ENCODE measurements around the gene ZGRF1.

Gene ZGRF1

DNA sequence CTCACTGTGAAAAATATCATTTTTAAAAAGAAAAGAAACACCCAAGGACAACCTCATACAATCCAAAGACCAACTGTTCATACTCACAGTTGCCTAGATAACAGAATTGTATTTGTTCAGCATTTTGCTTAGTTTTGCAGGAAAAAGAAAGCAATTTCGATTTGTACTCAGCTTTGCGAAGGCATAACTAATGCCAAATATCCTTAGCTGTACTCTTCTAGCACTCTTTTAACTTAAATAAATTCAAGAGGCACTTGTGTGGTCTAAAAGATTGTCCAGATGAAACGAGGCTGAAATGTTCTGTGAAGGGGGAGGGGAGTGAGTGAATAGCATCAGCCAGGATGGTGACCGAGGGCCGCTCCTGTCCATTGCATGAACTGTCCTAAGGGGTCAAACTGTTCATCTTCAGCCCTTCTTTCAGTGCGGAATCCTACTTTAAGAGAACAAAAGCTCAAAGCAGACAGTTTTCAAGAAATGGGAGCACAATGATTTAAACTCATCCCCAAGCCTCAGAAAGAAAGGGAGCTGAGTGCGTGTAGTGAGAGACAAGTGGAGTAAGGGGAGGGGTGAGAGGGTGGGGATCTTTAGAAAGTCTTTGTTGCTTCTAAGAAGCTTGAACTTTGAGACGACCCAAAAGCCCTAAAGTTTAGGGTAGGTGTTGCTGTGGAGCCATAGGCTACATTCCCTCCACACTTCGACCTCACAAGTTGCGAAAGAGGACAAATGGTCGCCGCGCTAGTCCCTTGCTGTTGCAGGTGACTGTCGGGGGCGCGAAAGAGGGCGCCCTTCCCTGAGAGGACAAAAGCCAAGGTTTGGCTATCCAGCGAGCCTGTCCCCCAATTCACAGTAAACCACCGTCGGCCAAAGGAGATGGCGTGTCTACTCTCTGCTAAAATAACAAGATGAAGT lies 116.8 kb downstream of the ZGRF1 start:
- DNase-seq (ENCODE audit: low read depth, low spot score) = no peak
- ChIA-PET POLR2A (no interaction called here), CTCF (interaction anchor here (1.1 kb wide), 1 partner anchor 198 kb away, joined by 3 read pairs; no protein-coding TSS in a partner anchor)
- TF ChIP-seq, protein P1, sequence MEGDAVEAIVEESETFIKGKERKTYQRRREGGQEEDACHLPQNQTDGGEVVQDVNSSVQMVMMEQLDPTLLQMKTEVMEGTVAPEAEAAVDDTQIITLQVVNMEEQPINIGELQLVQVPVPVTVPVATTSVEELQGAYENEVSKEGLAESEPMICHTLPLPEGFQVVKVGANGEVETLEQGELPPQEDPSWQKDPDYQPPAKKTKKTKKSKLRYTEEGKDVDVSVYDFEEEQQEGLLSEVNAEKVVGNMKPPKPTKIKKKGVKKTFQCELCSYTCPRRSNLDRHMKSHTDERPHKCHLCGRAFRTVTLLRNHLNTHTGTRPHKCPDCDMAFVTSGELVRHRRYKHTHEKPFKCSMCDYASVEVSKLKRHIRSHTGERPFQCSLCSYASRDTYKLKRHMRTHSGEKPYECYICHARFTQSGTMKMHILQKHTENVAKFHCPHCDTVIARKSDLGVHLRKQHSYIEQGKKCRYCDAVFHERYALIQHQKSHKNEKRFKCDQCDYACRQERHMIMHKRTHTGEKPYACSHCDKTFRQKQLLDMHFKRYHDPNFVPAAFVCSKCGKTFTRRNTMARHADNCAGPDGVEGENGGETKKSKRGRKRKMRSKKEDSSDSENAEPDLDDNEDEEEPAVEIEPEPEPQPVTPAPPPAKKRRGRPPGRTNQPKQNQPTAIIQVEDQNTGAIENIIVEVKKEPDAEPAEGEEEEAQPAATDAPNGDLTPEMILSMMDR (IDR thresholded peaks at IDR 0.05; ENCODE audit: insufficient read depth, low read length, missing control alignments) = no peak
- no peak overlapping the region for H3K4me3 ChIP-seq (ENCODE audit: low read depth, low read length)

DNA sequence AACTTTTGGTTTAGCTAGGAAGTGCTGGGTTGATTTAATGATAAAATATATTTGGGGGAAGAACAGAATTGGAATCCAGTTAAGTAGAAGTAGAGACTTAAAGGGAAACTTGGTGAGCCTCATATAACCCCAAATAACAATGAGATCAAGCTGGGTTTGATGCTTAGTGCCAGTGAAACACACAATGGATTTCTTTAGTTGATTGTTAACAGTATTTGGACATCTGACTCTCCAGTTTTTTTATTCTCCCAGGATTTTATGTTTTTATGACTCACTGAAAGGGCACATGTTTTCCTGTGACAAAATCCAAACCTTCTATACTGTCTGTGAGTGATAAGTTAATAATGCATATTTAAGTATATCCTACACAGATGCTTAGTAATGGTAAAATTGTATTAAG lies 118.0 kb downstream of the ZGRF1 start:
- POLR2A ChIA-PET = no interaction called here
- CTCF ChIA-PET = no interaction called here
- no peak overlapping the region for H3K4me3 ChIP-seq (ENCODE audit: low read depth, low read length)
- no peak for DNase-seq (ENCODE audit: low read depth, low spot score)
- TF ChIP-seq, protein P1 (IDR thresholded peaks at IDR 0.05; ENCODE audit: insufficient read depth, low read length, missing control alignments) = no peak

DNA sequence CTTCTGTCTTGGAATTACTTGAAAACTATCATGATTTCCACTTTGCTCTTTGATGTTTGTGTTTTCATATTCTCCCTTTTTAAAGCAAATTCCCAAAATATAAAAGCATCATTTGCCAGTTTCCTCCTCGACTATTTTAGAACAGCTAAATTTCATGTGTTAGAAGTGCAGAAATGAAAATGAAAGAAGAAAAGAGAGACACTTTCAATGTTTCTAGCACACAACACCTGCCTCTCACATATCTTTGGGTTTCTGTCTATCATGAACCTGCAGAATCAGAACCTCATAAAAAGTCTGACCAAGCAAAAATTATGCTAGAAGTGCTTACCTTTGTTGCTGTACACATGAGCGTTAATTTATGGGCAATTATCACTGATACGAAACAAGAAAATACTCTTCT lies 118.8 kb downstream of the ZGRF1 start:
- POLR2A ChIA-PET = no interaction called here
- TF ChIP-seq, protein P1 (IDR thresholded peaks at IDR 0.05; ENCODE audit: insufficient read depth, low read length, missing control alignments) = no peak
- no peak for DNase-seq (ENCODE audit: low read depth, low spot score)
- CTCF ChIA-PET = no interaction called here
- H3K4me3 ChIP-seq (ENCODE audit: low read depth, low read length) = no peak overlapping the region

DNA sequence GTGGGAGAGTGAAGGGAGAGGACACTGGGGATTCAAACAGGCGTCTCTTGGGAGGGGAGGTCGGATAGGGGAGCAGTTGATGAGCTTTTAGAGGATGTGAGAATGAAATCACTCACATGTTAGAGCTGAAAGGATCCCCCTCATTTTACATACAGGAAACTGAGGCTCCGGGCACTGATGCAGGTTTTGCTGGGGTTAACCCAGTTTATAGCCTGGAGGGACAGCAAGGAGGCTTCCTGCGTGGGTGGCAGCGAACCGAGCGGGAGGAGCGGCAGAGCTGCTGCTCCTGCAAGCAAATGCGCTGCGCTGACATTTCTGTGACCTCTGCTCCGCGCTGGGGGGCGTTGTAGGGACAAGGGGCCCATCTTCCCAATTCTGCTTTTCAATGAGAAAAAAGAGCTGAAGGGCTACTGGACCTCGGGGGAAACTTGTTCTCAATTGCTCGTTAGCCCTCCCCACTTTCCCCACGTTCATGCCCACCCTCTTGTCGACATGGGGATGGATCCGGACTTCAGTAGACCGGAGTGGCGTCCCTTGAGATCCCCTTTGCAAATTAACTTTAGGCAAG lies 119.6 kb downstream of the ZGRF1 start:
- POLR2A ChIA-PET = no interaction called here
- DNase-seq (ENCODE audit: low read depth, low spot score) = no peak
- CTCF ChIA-PET = no interaction called here

DNA sequence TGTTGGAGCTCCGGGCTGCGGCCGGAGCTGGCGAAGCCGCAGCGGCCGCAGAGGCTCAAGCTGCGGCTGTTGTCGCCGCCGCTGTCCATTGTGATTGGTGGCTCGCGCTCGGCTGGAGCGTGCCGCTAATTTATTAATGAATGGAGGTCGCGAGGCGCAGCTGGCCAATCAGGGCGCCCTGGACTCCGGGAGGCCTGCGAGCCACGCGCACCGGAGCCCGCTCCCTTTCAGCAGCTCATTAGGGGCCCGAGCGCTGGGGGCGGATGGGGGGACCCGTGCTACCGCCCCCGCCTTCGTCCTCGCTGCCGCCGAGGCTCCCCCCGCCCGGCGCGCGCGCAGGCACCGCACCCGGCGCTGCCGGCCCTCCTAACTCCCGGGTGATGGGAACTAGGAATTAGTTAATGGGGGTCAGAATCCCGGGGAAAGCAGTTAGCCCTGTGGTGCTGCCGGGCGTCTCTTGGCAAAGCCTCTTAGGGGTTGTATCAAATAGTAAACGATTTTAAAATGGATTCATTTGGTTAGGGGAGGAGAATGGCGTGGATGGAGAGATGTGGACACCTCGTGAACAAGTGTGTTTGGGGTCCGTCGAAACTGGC lies 120.1 kb downstream of the ZGRF1 start:
- DNase-seq (ENCODE audit: low read depth, low spot score) = no peak
- TF ChIP-seq, protein P1 (IDR thresholded peaks at IDR 0.05; ENCODE audit: insufficient read depth, low read length, missing control alignments) = no peak
- ChIA-PET POLR2A (no interaction called here), CTCF (interaction anchor here (2.1 kb wide), 1 partner anchor 8 kb away, joined by 9 read pairs; no protein-coding TSS in a partner anchor)
- H3K4me3 ChIP-seq (ENCODE audit: low read depth, low read length) = no peak overlapping the region; the same call in 1 of the 2 replicates

More for the DNA sequence above, 119.6 kb downstream of the ZGRF1 start:
- H3K4me3 ChIP-seq (ENCODE audit: low read depth, low read length) = no peak overlapping the region
- TF ChIP-seq, protein P1 (IDR thresholded peaks at IDR 0.05; ENCODE audit: insufficient read depth, low read length, missing control alignments) = no peak

DNA sequence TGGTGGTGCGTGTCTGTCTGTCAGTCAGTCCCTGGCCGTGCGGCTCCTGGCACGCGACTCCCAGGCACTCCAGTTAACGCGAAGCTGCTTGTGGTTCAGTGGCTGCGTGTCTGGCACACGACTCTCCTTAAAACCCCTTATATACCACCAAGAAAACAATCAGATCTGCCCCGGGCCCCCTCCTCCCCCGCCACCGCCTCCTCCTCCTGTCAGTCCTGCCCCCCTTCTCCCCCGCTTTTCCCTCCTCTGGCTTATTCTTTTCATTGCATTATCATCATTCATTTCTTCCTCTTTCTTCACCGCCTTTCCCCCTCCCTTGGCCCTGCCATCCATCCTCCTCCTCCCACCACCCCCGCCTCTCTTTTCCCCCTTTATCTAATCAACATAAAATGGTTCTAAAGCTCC lies 120.6 kb downstream of the ZGRF1 start, which contains the start of gene NEUROG2:
Gene NEUROG2, minus strand, starts transcription at position 115 of the 405 bp plus-strand sequence. CDS start 705 bp downstream, outside the sequence.
- H3K4me3 ChIP-seq (ENCODE audit: low read depth, low read length) = peak within 1 kb of the TSS; percentile 50
- CTCF ChIA-PET = interaction anchor here (2.1 kb wide), 1 partner anchor 9 kb away, joined by 9 read pairs; no protein-coding TSS in a partner anchor
- DNase-seq (ENCODE audit: low read depth, low spot score) = no peak
- TF ChIP-seq, protein P1 (IDR thresholded peaks at IDR 0.05; ENCODE audit: insufficient read depth, low read length, missing control alignments) = no peak
- POLR2A ChIA-PET = no interaction called here
